Lower leg skin (tissue), 4 donors: ENCODE results near the gene CTIF. TPM values are rescaled to one million over a fixed set of nuclear protein-coding genes. Genes with fewer than 3 reads are reported as not detected.

Source experiments
- DNase-seq, 2 donors: peaks; one replicate each; pipeline ENCODE4 v3.0.0-alpha.2; 2019; ENCODE audit warnings: low spot score in 2 of 2
- H3K4me3 ChIP-seq: fragments of 200-600 bp; sonication (generic); 2 replicates; pipeline ENCODE4 v1.5.1; 2017; ENCODE audit warnings: mild to moderate bottlenecking, low read depth; ENCODE audit not compliant: poor library complexity, severe bottlenecking
- POLR2A ChIP-seq, 2 donors: fragments of 450-650 bp; IDR thresholded peaks; one replicate each; pipeline ENCODE4 v1.6.1; 2016 to 2017; ENCODE audit warnings: antibody characterized with exemption in 2 of 2, mild to moderate bottlenecking in 1 of 2, moderate library complexity in 1 of 2
- WGBS, 2 donors: methylation state at CpG; one replicate each; pipeline ENCODE4 v1.1.5; 2018; 5-methylcytosine and 5-hydroxymethylcytosine counted together
- intact Hi-C: fragments of 100-400 bp; cut with DNase I; formaldehyde crosslinking; loops from one replicate; pipeline ENCODE4 v1.15.0; 2023; ENCODE audit warnings: low total_unique reads
- total RNA-seq, 4 donors: library from RNA; depleted of rRNA; stranded (reverse); fragments of >200 nt; gene quantifications; one replicate each; pipeline ENCODE4 v1.1.0, GENCODE V29; 2016
- TF ChIP-seq, protein P1 (sequence below), 3 donors: fragments of 450-650 bp; IDR thresholded peaks; one replicate each; pipeline ENCODE4 v1.5.1; 2016; ENCODE audit warnings: antibody characterized with exemption in 3 of 3, mild to moderate bottlenecking in 3 of 3, moderate library complexity in 2 of 3

The CTIF gene
- total RNA-seq, 4 donors from 2014 or later, result 22.6 to 44.0 (median 30.2) TPM

DNA sequence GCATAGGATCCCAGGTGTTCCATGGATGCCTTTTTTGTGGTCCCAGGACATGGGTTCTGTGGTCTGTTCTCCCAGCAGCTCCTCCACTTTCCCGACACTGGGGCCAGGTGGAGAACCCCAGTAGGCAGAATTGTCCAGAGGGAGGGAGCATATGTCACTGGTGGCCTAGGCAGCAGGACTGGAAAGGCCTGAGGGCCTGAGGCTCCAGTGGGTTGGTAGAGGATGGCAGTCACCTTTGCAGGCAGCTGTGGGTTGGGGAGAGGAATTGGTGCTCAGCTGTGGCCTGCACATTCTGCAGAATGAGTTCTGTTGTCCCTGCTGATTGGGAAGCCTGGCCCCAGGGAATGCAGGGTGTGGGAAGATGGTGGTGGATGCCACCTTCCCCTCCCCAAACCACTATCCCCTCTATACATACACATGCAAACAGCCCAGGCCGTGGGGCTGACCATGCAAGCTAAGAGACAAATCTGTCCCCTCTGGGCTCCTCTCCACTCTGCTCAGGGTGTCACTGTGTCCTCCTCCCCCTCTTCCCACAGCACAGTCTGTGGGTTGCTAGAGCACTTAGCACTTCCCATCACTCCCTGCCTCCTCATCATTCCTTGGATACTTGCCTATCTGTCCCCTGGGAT lies 11.4 kb downstream of the CTIF start:
- TF ChIP-seq, protein P1, sequence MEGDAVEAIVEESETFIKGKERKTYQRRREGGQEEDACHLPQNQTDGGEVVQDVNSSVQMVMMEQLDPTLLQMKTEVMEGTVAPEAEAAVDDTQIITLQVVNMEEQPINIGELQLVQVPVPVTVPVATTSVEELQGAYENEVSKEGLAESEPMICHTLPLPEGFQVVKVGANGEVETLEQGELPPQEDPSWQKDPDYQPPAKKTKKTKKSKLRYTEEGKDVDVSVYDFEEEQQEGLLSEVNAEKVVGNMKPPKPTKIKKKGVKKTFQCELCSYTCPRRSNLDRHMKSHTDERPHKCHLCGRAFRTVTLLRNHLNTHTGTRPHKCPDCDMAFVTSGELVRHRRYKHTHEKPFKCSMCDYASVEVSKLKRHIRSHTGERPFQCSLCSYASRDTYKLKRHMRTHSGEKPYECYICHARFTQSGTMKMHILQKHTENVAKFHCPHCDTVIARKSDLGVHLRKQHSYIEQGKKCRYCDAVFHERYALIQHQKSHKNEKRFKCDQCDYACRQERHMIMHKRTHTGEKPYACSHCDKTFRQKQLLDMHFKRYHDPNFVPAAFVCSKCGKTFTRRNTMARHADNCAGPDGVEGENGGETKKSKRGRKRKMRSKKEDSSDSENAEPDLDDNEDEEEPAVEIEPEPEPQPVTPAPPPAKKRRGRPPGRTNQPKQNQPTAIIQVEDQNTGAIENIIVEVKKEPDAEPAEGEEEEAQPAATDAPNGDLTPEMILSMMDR (IDR thresholded peaks at IDR 0.05), result no peak
- no peak for TF ChIP-seq POLR2A (IDR thresholded peaks at IDR 0.05)
- intact Hi-C loops, result no loop called here
- 84 to 92% methylated on average over 2 of the region's 2 CpGs for WGBS, 2 donors
- DNase-seq, result peak in 1 of 2 donors; percentile 68
- no peak overlapping the region for H3K4me3 ChIP-seq

DNA sequence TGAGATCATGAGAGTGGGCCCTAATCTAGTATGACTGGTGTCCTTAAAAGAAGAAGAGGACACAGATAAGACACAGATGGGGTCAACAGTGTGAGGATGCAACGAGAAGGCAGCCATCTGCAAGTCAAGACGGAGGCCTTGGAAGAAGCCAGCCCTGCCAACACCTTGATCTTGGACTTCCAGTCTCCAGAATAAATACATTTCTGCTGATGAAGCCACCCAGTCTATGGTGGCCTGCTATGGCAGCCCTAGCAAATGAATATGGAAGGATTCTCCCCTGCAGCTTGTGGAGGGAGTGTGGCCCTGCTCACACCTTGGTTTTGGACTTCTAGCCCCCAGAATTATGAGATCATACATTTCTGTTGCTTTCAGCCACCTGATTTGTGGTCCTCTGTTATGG lies 12.3 kb downstream of the CTIF start:
- no peak overlapping the region for H3K4me3 ChIP-seq
- peak in 1 of 2 donors; percentile 82 for DNase-seq
- 84 to 90% methylated on average over 2 of the region's 2 CpGs for WGBS, 2 donors
- TF ChIP-seq POLR2A (IDR thresholded peaks at IDR 0.05), result no peak
- TF ChIP-seq, protein P1 (IDR thresholded peaks at IDR 0.05), result no peak
- intact Hi-C loops, result no loop called here

DNA sequence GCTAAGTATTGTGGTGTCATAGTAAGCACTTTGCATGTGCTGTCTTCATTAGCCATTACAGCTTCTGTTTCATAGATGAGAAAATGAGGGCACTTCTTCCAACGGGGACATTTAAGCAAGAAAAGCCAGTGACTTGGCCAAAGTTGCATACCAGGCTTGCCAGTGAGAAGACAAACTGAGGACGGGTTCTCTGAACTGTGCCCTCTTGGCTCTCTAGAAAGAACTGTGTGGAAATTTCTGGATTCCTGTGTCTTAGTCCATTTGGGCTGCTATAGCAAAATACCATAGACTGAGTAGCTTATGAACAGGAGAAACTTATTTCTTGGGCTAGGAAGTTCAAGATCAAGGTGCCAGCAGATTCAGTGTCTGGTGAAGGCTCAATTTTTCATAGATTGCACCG lies 13.3 kb downstream of the CTIF start:
- H3K4me3 ChIP-seq, result no peak overlapping the region
- DNase-seq, result no peak
- TF ChIP-seq, protein P1 (IDR thresholded peaks at IDR 0.05), result no peak
- no peak for TF ChIP-seq POLR2A (IDR thresholded peaks at IDR 0.05)
- intact Hi-C loops, result no loop called here
- 85 to 88% methylated on average over 3 of the region's 3 CpGs for WGBS, 2 donors

DNA sequence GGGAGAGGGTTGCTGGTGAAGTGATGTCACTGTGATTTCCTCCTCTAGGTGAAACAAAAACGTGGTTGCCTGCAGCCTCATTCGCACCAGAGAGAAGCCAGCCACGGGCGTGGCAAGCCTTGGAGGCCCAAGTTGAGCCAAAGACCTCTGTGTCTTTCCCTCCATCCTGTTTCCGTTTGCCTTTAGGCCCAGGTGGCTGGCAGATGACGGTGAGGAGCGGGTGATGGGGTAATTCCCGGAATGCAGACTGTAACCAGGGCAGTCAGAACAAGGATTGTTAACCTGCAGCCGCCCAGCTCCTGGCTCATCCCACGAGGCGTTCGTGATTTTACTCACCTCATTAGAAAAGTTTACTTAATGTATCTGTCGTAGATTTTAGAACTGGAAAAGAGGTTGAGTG lies 14.4 kb downstream of the CTIF start:
- intact Hi-C loops, result no loop called here
- WGBS, 2 donors, result 43 to 55% methylated on average over 13 of the region's 13 CpGs

DNA sequence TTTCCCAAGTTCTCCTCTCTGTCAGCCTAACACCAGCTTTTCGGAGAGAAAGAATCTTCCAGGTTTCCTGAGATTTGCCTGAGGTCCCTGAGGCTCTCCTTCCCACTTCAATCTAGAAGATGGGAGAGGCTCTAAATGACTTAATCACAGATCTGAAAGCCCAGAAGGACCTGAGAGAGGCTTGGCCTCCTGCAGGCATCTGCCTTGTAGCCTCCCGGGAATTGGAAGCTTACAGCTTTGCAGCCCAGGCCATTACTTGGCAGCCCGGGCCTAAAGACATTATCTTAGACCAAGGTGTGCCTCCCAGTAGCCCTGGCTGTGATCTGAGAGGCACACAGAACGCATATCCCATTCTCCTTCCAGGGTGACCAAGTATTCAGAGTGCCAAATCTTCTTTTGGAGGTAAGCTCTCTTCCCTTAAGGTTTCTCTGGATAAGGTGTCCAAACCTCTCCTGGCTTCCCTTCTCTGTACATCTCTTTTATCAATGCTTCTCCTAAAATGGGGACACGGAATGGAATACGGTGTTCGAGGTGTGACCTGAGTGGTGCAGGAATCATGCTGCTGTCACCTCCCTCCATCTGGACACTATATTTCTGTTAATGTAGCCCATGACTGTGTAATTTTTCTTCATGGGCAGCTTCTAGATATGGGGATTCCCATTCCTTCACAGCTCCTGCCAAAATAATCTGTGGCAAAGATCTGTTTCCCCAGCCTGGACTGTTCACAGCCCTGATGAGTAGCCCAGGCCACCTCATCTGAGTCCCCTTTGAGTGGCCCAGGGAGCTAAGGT lies 16.0 kb downstream of the CTIF start:
- intact Hi-C loops, result no loop called here
- no peak for DNase-seq
- H3K4me3 ChIP-seq, result no peak overlapping the region
- WGBS, 2 donors, result 93 to 94% methylated on average over 7 of the region's 7 CpGs
- no peak for TF ChIP-seq POLR2A (IDR thresholded peaks at IDR 0.05)
- TF ChIP-seq, protein P1 (IDR thresholded peaks at IDR 0.05), result no peak

More for the DNA sequence above, 14.4 kb downstream of the CTIF start:
- DNase-seq, result peak in 1 of 2 donors; percentile 83
- H3K4me3 ChIP-seq, result no peak overlapping the region
- no peak for TF ChIP-seq POLR2A (IDR thresholded peaks at IDR 0.05)
- TF ChIP-seq, protein P1 (IDR thresholded peaks at IDR 0.05), result no peak
